ENCODE measurements around the gene PDSS2.

Gene PDSS2

DNA sequence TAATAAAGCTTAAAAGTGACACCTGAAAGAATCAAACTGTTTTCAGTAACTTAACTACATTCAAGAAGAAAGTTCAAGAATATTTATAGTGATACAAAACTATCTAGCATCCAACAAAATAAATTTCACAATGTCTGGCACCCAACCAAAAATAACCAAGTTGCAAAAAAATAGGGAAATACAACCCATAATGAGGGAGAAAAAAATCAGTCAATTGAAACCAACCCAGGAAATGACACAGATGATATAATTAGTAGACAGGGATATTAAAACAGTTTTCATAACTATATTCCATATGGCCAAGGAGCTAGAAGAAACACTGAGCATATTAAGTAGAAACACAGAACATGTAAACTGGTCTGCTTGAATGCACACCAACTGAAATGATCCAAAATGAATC, 223.9 kb downstream of the PDSS2 start:
- Histone ChIP-seq H3K79me2 (ENCODE audit: insufficient read depth, low read length) (no peaks in the 10 kb centered on the region), H3K4me1 (ENCODE audit: insufficient read depth, low read length, poor library complexity, severe bottlenecking) (no peaks in the 10 kb centered on the region), H4K20me1 (ENCODE audit: insufficient read depth, low read length, poor library complexity, severe bottlenecking) (no peaks in the 10 kb centered on the region), H3K36me3 (ENCODE audit: insufficient read depth, low read length) (peaks cover 9% of the 10 kb centered on the region; the same call in 1 of the 2 replicates), H2AFZ (ENCODE audit: low read length) (no peak overlapping the region), H3K4me2 (ENCODE audit: low read depth, low read length, poor library complexity, severe bottlenecking) (no peak overlapping the region), H3F3A (ENCODE audit: low read depth) (no peaks in the 10 kb centered on the region), H3K9me3 (ENCODE audit: insufficient read depth, low read depth, low read length) (no peaks in the 10 kb centered on the region), H3K9ac (ENCODE audit: low read depth, low read length, poor library complexity, severe bottlenecking) (no peak overlapping the region), H3K9me2 (replicated peaks; ENCODE audit: low read depth, low read length) (no peaks in the 10 kb centered on the region), H3K27me3 (ENCODE audit: insufficient read depth, low read length, poor library complexity, severe bottlenecking) (no peaks in the 10 kb centered on the region), H3K4me3 (ENCODE audit: low read length, poor library complexity, severe bottlenecking) (no peak overlapping the region)
- TF ChIP-seq EZH2phosphoT487 (IDR thresholded peaks at IDR 0.05; ENCODE audit: borderline replicate concordance), result no peak

DNA sequence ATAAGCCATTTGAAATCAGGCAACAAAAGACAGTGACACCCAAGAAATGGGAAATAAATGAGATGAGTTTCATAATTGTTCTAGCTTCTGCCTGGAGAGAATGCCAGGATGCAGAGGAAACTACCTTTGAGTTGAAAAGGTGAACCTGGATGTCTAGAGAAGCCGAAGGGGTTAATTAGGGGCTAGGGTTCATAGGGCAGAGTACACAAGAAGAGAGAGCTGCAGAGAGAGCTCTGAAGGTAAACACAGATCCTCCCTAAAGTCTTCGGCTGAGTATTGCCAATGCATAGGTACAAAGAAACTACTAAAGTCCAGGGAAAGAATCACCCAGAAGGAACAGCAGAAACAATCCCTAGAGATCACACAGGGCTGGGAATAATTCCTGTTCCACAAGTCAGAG, 224.4 kb downstream of the PDSS2 start:
- Histone ChIP-seq H3K4me2 (ENCODE audit: low read depth, low read length, poor library complexity, severe bottlenecking) (no peak overlapping the region), H3K9ac (ENCODE audit: low read depth, low read length, poor library complexity, severe bottlenecking) (no peak overlapping the region), H3K9me3 (ENCODE audit: insufficient read depth, low read depth, low read length) (no peaks in the 10 kb centered on the region), H3K79me2 (ENCODE audit: insufficient read depth, low read length) (no peaks in the 10 kb centered on the region), H3K36me3 (ENCODE audit: insufficient read depth, low read length) (peaks cover 9% of the 10 kb centered on the region; the same call in 1 of the 2 replicates), H3K27me3 (ENCODE audit: insufficient read depth, low read length, poor library complexity, severe bottlenecking) (no peaks in the 10 kb centered on the region), H3K9me2 (replicated peaks; ENCODE audit: low read depth, low read length) (no peaks in the 10 kb centered on the region), H2AFZ (ENCODE audit: low read length) (no peak overlapping the region), H3K4me1 (ENCODE audit: insufficient read depth, low read length, poor library complexity, severe bottlenecking) (no peaks in the 10 kb centered on the region), H4K20me1 (ENCODE audit: insufficient read depth, low read length, poor library complexity, severe bottlenecking) (no peaks in the 10 kb centered on the region), H3F3A (ENCODE audit: low read depth) (no peaks in the 10 kb centered on the region), H3K4me3 (ENCODE audit: low read length, poor library complexity, severe bottlenecking) (no peak overlapping the region)
- TF ChIP-seq, protein P1, sequence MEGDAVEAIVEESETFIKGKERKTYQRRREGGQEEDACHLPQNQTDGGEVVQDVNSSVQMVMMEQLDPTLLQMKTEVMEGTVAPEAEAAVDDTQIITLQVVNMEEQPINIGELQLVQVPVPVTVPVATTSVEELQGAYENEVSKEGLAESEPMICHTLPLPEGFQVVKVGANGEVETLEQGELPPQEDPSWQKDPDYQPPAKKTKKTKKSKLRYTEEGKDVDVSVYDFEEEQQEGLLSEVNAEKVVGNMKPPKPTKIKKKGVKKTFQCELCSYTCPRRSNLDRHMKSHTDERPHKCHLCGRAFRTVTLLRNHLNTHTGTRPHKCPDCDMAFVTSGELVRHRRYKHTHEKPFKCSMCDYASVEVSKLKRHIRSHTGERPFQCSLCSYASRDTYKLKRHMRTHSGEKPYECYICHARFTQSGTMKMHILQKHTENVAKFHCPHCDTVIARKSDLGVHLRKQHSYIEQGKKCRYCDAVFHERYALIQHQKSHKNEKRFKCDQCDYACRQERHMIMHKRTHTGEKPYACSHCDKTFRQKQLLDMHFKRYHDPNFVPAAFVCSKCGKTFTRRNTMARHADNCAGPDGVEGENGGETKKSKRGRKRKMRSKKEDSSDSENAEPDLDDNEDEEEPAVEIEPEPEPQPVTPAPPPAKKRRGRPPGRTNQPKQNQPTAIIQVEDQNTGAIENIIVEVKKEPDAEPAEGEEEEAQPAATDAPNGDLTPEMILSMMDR (conservative IDR thresholded peaks at IDR 0.05; ENCODE audit: low read length), result no peak
- TF ChIP-seq EZH2phosphoT487 (IDR thresholded peaks at IDR 0.05; ENCODE audit: borderline replicate concordance), result no peak

DNA sequence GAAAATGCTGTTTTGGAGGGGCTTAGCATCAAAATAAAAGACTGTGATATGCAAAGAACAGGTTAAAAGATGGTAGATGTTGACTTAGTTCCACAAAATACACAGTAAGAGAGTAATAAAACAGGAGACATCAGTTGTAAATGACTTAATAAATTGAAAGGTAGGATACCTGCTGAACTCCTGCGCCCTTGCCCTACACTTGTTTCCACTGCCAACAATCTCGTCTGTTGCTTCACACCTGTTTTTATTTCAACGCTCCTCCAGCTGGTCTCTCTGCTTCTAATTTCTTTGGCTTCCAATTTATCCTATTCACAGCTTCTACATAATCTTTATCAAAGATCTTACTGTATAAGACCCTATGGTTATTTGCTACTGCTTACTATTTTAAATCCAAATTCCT, 228.1 kb downstream of the PDSS2 start:
- no peaks in the 10 kb centered on the region for H3K27me3 ChIP-seq (ENCODE audit: insufficient read depth, low read length, poor library complexity, severe bottlenecking)
- 0 out of 2 replicates have a peak, but pooled peaks cover 3% of the 10 kb centered on the region for H3K36me3 ChIP-seq (ENCODE audit: insufficient read depth, low read length)
- no peaks in the 10 kb centered on the region for H3K9me2 ChIP-seq (replicated peaks; ENCODE audit: low read depth, low read length)
- no peaks in the 10 kb centered on the region for H3F3A ChIP-seq (ENCODE audit: low read depth)
- no peaks in the 10 kb centered on the region for H3K4me1 ChIP-seq (ENCODE audit: insufficient read depth, low read length, poor library complexity, severe bottlenecking)
- no peaks in the 10 kb centered on the region for H3K79me2 ChIP-seq (ENCODE audit: insufficient read depth, low read length)
- TF ChIP-seq, protein P1 (conservative IDR thresholded peaks at IDR 0.05; ENCODE audit: low read length), result no peak
- no peak for TF ChIP-seq EZH2phosphoT487 (IDR thresholded peaks at IDR 0.05; ENCODE audit: borderline replicate concordance)
- H3K4me2 ChIP-seq (ENCODE audit: low read depth, low read length, poor library complexity, severe bottlenecking), result no peak overlapping the region
- no peaks in the 10 kb centered on the region for H4K20me1 ChIP-seq (ENCODE audit: insufficient read depth, low read length, poor library complexity, severe bottlenecking)
- H3K9me3 ChIP-seq (ENCODE audit: insufficient read depth, low read depth, low read length), result no peaks in the 10 kb centered on the region
- no peak overlapping the region for H2AFZ ChIP-seq (ENCODE audit: low read length)
- H3K4me3 ChIP-seq (ENCODE audit: low read length, poor library complexity, severe bottlenecking), result no peak overlapping the region
- no peak overlapping the region for H3K9ac ChIP-seq (ENCODE audit: low read depth, low read length, poor library complexity, severe bottlenecking)

DNA sequence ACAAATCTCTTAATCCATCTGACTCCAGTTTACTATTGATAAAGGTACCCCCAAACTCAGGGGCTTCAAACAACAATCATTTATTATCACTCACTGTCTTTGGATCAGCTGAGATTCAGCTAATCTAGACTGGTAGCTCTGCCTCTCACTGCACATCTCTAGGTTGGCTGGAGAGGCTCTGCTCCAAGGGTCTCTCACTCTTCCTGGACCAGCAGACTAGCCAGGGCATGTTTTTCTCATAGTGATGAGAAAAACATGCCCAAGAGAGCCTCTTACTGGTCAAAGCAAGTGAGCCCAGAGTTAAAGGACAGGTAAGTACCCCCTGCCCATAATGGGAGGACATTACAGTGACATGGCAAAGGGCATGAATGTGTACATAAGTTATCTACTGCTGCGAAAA, 228.9 kb downstream of the PDSS2 start:
- no peaks in the 10 kb centered on the region for H3K9me3 ChIP-seq (ENCODE audit: insufficient read depth, low read depth, low read length)
- H3K9me2 ChIP-seq (replicated peaks; ENCODE audit: low read depth, low read length), result no peaks in the 10 kb centered on the region
- TF ChIP-seq EZH2phosphoT487 (IDR thresholded peaks at IDR 0.05; ENCODE audit: borderline replicate concordance), result no peak
- TF ChIP-seq, protein P1 (conservative IDR thresholded peaks at IDR 0.05; ENCODE audit: low read length), result no peak
- H3K4me2 ChIP-seq (ENCODE audit: low read depth, low read length, poor library complexity, severe bottlenecking), result no peak overlapping the region
- H2AFZ ChIP-seq (ENCODE audit: low read length), result no peak overlapping the region
- no peaks in the 10 kb centered on the region for H3F3A ChIP-seq (ENCODE audit: low read depth)
- no peak overlapping the region for H3K9ac ChIP-seq (ENCODE audit: low read depth, low read length, poor library complexity, severe bottlenecking)
- no peaks in the 10 kb centered on the region for H3K27me3 ChIP-seq (ENCODE audit: insufficient read depth, low read length, poor library complexity, severe bottlenecking)
- no peak overlapping the region for H3K4me3 ChIP-seq (ENCODE audit: low read length, poor library complexity, severe bottlenecking)
- H3K4me1 ChIP-seq (ENCODE audit: insufficient read depth, low read length, poor library complexity, severe bottlenecking), result no peaks in the 10 kb centered on the region
- H3K36me3 ChIP-seq (ENCODE audit: insufficient read depth, low read length), result 0 out of 2 replicates have a peak, but pooled peaks cover under 1% of the 10 kb centered on the region
- H3K79me2 ChIP-seq (ENCODE audit: insufficient read depth, low read length), result no peaks in the 10 kb centered on the region
- H4K20me1 ChIP-seq (ENCODE audit: insufficient read depth, low read length, poor library complexity, severe bottlenecking), result no peaks in the 10 kb centered on the region
